GM12864 (cell line): ENCODE measurements around the gene LTF.

Experiments used
- DNase-seq: peaks from one replicate; pipeline ENCODE4 v3.0.0-alpha.2; 2011; ENCODE audit warnings: low read depth
- H3K4me3 ChIP-seq: 2 replicates; pipeline ENCODE4 v1.5.1; 2011; ENCODE audit warnings: mild to moderate bottlenecking, low read depth, low read length, control low read depth
- TF ChIP-seq, protein P1 (sequence below): IDR thresholded peaks from 2 replicates; pipeline ENCODE4 v1.5.1; 2011; ENCODE audit warnings: low read depth, mild to moderate bottlenecking, moderate library complexity, low read length, control low read depth, inconsistent platforms; ENCODE audit errors: missing control alignments

LTF gene

DNA sequence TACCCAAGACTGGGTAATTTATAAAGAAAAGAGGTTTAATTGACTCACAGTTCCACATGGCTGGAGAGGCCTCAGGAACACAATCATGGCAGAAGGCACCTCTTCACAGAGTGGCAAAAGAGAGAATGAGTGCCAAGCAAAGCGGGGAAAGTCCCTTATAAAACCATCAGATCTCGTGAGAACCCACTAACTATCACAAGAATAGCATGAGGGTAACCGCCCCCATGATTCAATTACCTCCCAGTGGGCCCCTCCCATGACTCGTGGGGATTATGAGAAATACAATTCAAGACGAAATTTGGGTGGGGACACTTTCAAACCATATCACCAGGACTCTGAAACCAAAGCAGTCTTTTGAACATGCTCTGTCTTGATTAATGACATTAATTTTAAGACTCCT, 40.1 kb upstream of the LTF start:
- TF ChIP-seq, protein P1, sequence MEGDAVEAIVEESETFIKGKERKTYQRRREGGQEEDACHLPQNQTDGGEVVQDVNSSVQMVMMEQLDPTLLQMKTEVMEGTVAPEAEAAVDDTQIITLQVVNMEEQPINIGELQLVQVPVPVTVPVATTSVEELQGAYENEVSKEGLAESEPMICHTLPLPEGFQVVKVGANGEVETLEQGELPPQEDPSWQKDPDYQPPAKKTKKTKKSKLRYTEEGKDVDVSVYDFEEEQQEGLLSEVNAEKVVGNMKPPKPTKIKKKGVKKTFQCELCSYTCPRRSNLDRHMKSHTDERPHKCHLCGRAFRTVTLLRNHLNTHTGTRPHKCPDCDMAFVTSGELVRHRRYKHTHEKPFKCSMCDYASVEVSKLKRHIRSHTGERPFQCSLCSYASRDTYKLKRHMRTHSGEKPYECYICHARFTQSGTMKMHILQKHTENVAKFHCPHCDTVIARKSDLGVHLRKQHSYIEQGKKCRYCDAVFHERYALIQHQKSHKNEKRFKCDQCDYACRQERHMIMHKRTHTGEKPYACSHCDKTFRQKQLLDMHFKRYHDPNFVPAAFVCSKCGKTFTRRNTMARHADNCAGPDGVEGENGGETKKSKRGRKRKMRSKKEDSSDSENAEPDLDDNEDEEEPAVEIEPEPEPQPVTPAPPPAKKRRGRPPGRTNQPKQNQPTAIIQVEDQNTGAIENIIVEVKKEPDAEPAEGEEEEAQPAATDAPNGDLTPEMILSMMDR: no peak
- DNase-seq: peak; percentile 12
- no peak overlapping the region for H3K4me3 ChIP-seq

DNA sequence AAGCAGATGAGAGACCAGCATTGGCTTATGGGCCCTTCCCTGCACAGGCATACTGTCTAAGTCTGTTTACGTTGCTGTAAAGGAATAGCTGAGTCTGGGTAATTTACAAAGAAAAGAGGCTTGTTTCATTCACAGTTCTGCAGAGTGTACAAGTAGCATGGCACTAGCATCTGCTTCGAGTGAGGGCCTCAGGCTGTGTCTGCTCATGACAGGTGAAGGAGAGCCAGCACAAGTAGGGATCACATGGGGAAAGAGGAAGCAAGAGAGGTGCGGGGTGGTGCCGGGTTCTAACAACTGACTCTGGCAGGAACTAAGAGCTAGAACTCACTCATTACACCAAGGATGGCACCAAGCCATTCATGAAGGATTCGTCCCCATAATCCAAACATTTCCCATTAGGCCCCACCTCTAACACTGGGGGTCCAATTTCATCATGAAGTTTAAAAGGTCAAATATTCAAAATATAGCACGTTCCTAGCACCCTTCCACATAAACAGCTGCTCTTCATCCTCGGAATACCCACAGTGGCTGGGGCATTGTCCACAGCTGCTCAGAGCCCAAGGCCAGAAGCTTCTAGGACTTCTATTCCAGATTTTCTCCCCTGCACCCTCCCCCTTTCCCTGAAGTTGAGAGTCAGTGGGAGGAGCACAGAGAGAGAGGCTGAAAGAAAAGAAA, 38.6 kb upstream of the LTF start:
- no peak overlapping the region for H3K4me3 ChIP-seq
- TF ChIP-seq, protein P1: no peak
- no peak for DNase-seq

DNA sequence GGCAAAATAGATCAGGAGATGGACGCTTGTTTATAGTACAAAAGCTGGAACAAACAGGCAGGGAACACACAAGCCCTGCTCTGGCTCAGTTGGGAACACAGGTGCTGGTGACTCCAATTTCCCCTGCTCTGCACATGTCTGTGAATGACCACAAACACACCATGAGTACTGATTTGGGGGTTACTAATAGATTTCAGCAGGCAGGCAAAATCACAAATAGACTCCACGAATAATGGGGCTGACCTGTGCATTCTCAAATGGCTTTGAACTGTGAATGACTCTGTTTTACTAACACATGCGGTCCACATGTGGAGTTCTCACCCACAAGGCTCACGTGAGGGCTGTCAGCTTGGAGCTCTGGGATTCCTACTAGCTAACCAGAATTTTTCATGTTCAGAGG, 37.0 kb upstream of the LTF start:
- TF ChIP-seq, protein P1: no peak

GRCh38 chr3:46500656-46501635, 36.2 kb upstream of the LTF start:
- peak; percentile 22 for DNase-seq
- TF ChIP-seq, protein P1: no peak
- no peak overlapping the region for H3K4me3 ChIP-seq

More for the DNA sequence above, 37.0 kb upstream of the LTF start:
- no peak overlapping the region for H3K4me3 ChIP-seq
- DNase-seq: no peak

GRCh38 chr3:46498916-46499519, 34.3 kb upstream of the LTF start:
- TF ChIP-seq, protein P1: no peak
- no peak overlapping the region for H3K4me3 ChIP-seq
- no peak for DNase-seq

DNA sequence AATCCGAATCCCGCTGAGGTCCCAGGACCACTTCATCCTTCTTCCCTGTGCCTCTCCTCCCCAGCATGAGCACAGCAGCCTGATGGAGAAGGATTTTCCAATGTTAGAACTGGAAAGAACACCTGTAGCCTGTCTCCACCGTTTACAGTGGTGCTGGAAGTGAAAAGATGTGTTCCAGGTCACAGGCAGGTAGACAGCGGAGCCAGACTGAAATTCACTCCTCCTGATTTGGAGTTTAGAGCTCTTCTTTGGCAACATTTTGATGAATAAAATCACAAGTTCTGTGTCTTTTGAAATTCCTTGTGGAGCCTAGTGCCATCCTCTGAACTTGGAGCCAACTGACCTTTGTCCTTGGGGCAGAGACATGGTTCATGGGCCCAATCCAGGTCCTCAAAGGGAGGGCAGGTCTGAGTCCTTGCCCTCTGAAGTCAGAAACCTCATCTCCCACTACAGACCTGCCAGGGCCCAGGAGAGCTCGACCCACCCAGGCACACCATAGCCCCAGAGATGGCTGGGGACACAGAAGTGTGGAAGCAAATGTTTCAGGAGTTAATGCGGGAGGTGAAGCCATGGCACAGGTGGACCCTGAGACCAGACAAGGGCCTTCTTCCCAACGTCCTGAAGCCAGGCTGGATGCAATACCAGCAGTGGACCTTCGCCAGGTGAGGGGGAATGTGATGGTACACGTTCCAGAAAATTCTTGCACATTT, 33.0 kb upstream of the LTF start, which contains the start of gene RTP3:
TSS of gene RTP3 (plus strand) at position 421 of the 710 bp plus-strand sequence. CDS start at position 508, 87 bp downstream.
- no peak within 1 kb of the TSS for H3K4me3 ChIP-seq
- TF ChIP-seq, protein P1: no peak
- no peak for DNase-seq
